ENCODE data around the gene TSPEAR. TPM values are rescaled to one million over a fixed set of nuclear protein-coding genes. Genes with fewer than 3 reads are reported as not detected.

The TSPEAR gene
- total RNA-seq, 4 donors from 2014 or later, result not detected

DNA sequence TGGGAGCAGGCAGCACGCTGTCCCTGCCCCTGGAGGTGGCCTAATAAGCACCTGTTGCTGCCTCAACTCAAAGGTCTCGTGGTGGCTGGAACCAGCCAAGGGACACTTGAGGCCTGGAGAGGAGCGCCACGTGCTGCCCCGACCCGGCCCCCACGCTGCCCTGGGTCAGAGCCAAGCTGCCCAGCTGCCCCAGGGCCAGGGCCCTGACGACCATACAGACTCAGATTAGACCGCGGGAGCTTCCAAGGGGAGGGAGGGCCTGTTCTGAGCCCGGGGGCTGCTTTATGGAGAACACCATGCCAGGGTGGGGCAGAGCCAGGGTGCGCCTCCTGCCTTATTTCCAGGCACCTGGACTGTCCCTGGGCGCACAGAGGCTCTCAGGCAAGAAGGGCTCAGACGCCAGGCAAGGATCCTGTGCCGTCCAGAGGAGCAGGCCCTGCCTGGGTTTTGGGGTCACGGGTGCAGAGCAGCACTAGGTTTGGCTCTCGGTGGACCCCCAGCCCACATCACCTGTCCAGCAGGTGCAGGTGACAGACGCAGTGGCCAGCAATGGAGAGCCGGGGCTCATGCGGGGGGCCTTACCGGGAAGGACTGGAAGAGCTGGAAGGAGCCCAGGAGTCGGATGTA is 190.0 kb downstream of the TSPEAR start:
- Histone ChIP-seq H3K27me3 (no peaks in the 10 kb centered on the region), H3K9me3 (no peaks in the 10 kb centered on the region), H3K4me1 (no peaks in the 10 kb centered on the region), H3K36me3 (no peaks in the 10 kb centered on the region), H3K27ac (no peak overlapping the region), H3K4me3 (no peak overlapping the region)
- WGBS, 2 donors (ENCODE audit: low coverage in 1 of 2), result 83% methylated on average over 19 of the region's 22 CpGs; no CpG with 5 or more reads in 1 of the 2 donors
- DNase-seq, result no peak
- TF ChIP-seq POLR2AphosphoS5 (IDR thresholded peaks at IDR 0.05), result no peak
- TF ChIP-seq, protein P1, sequence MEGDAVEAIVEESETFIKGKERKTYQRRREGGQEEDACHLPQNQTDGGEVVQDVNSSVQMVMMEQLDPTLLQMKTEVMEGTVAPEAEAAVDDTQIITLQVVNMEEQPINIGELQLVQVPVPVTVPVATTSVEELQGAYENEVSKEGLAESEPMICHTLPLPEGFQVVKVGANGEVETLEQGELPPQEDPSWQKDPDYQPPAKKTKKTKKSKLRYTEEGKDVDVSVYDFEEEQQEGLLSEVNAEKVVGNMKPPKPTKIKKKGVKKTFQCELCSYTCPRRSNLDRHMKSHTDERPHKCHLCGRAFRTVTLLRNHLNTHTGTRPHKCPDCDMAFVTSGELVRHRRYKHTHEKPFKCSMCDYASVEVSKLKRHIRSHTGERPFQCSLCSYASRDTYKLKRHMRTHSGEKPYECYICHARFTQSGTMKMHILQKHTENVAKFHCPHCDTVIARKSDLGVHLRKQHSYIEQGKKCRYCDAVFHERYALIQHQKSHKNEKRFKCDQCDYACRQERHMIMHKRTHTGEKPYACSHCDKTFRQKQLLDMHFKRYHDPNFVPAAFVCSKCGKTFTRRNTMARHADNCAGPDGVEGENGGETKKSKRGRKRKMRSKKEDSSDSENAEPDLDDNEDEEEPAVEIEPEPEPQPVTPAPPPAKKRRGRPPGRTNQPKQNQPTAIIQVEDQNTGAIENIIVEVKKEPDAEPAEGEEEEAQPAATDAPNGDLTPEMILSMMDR (IDR thresholded peaks at IDR 0.05), result no peak
- no peak for TF ChIP-seq EP300 (IDR thresholded peaks at IDR 0.05; ENCODE audit: low read depth)
- no peak for TF ChIP-seq POLR2A (IDR thresholded peaks at IDR 0.05)
- intact Hi-C loops (cut with DNase I; ENCODE audit: low total_unique reads), result no loop called here
- in situ Hi-C loops (cut with MboI; ENCODE audit: low pct_ligation_motif_present in 1 of 4, low pct_unique_long_range_greater_than_20kb in 1 of 4, low sequenced_read_pairs in 3 of 4), result loop anchor here in 1 of 4 donors (25.0 kb wide), 1 partner anchor 266 kb away; no protein-coding TSS in a partner anchor

DNA sequence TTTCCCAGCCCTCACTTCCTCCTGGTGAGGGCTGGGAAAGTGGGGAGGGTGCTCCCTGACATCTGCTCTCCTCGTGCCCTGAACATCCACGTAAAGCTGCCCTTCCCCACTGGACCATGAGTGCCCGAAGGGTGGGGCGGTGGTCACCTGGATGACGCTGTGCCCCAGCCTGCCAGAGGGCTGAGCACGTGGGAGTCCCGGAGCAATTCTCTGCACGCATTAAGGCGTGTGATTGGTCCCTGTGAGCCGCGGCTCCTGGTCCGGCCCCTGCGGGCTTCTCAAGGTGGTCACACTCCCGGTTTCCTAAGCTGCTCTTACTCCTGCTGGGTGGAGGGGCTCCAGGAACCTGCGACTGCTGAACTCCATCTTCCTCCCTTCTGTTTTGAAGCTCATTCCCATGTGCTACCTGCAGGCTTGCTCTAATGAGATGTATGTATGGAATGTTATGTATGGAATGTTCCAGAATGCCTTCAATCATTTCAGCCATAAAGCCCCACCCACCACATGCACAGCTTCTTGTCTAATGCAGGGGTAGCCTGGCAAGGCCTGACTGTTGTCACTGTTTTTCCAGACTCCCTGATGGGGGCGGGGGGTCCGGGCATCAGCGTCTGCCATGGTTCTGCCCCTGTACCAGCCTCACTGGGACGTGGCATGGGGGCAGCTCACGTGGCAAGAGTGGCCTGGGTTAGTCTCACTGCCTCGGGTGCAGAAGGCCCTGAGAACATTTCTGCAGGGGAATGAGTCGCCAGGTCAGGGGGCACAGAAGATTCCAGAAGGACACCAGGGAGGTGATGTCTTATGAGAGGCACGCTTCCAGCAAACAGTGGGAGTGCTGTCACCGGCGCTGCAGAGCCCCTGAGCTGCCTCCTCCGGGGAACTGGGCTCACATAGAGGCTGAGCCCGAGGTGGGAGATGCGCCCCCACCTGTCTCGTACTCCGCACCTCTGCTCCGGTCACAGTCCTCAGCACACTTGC is 190.8 kb downstream of the TSPEAR start:
- Histone ChIP-seq H3K9me3 (no peaks in the 10 kb centered on the region), H3K4me1 (no peaks in the 10 kb centered on the region), H3K27me3 (no peaks in the 10 kb centered on the region), H3K27ac (no peak overlapping the region), H3K36me3 (no peaks in the 10 kb centered on the region), H3K4me3 (no peak overlapping the region)
- no peak for DNase-seq
- 86% methylated on average over 31 of the region's 31 CpGs; no CpG with 5 or more reads in 1 of the 2 donors for WGBS, 2 donors (ENCODE audit: low coverage in 1 of 2)
- intact Hi-C loops (cut with DNase I; ENCODE audit: low total_unique reads) (no loop called here), in situ Hi-C loops (cut with MboI; ENCODE audit: low pct_ligation_motif_present in 1 of 4, low pct_unique_long_range_greater_than_20kb in 1 of 4, low sequenced_read_pairs in 3 of 4) (loop anchor here in 1 of 4 donors (25.0 kb wide), 1 partner anchor 267 kb away; no protein-coding TSS in a partner anchor)
- TF ChIP-seq EP300 (IDR thresholded peaks at IDR 0.05; ENCODE audit: low read depth) (no peak), POLR2A (IDR thresholded peaks at IDR 0.05) (no peak), POLR2AphosphoS5 (IDR thresholded peaks at IDR 0.05) (no peak)
- TF ChIP-seq, protein P1 (IDR thresholded peaks at IDR 0.05), result no peak

DNA sequence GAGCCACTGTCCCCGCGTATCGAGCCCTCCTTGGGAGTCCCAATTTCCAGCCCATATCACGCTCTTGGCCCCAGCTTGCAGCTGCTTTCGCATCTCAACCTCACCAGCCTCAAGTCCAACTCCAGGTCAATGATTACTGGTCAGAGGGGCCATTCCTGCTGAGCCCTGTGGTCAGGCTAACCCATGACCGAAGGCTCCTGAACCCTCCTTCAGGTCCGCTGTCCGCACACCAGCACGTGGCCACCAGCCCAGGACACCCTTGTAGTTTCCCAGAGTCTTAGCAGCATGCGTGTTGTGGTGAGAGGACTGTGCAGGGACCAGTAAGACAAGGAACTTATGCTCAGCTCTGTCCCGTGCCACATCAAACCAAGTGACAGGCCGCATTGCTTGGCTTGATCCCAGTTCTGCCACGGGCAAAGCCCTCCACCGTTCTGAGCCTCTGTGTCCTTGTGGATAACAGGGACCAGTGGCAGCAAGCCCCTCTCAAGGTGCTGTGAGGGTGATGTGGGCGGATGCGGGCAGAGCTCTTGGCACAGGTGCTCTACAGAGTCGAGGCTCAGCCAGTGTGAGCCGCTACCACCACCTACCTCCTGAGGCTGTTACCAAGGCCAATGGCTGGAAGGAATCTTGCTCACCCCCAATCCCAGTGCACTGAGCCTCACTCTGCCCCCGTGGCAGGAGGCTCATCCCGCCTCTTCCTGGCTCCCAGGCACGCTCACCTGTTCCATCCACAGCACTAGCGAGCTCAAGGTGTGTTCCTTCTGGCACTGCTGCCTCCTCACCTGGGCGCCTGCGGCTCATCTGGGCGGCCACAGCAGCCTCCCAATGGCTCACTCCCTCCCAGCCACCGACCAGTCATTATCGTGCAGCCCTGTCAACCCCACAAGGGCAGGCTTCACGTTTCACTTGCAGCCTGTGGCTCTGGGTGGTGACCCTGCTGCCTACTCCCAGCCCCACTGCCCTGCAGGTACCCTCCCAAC is 191.7 kb downstream of the TSPEAR start:
- in situ Hi-C loops (cut with MboI; ENCODE audit: low pct_ligation_motif_present in 1 of 4, low pct_unique_long_range_greater_than_20kb in 1 of 4, low sequenced_read_pairs in 3 of 4), result loop anchor here in 2 of 4 donors (10.0 to 25.0 kb wide), 2 partner anchors 268 to 275 kb away; no protein-coding TSS in a partner anchor
- intact Hi-C loops (cut with DNase I; ENCODE audit: low total_unique reads), result no loop called here

More for the DNA sequence above, 191.7 kb downstream of the TSPEAR start:
- no peaks in the 10 kb centered on the region for H3K27me3 ChIP-seq
- 80% methylated on average over 28 of the region's 28 CpGs; no CpG with 5 or more reads in 1 of the 2 donors for WGBS, 2 donors (ENCODE audit: low coverage in 1 of 2)
- no peaks in the 10 kb centered on the region for H3K36me3 ChIP-seq
- no peaks in the 10 kb centered on the region for H3K9me3 ChIP-seq
- no peak overlapping the region for H3K27ac ChIP-seq
- TF ChIP-seq EP300 (IDR thresholded peaks at IDR 0.05; ENCODE audit: low read depth) (no peak), POLR2AphosphoS5 (IDR thresholded peaks at IDR 0.05) (no peak), POLR2A (IDR thresholded peaks at IDR 0.05) (no peak)
- TF ChIP-seq, protein P1 (IDR thresholded peaks at IDR 0.05), result no peak
- no peak for DNase-seq
- H3K4me3 ChIP-seq, result no peak overlapping the region
- no peaks in the 10 kb centered on the region for H3K4me1 ChIP-seq
